ENCODE measurements around the gene CWH43. TPM values are rescaled to one million over a fixed set of nuclear protein-coding genes. Genes with fewer than 3 reads are reported as not detected.

The CWH43 gene
- polyA plus RNA-seq, 1 of the 3 experiments (the other 2 are of a cell fraction): not detected

GRCh38 chr4:49036528-49036927 is 50.5 kb downstream of the CWH43 start (continued):
- no peak for TF ChIP-seq TCF12 (IDR thresholded peaks at IDR 0.05)
- TF ChIP-seq CHD2 (IDR thresholded peaks at IDR 0.05; ENCODE audit: low read length, partially characterized antibody): no peak

GRCh38 chr4:49044270-49044669 is 58.2 kb downstream of the CWH43 start:
- Histone ChIP-seq H3K27ac (ENCODE audit: low read depth in 2 of 2, low read length in 1 of 2) (no peak overlapping the region), H3K4me2 (no peak overlapping the region), H4K20me1 (ENCODE audit: insufficient read depth) (no peaks in the 10 kb centered on the region), H3K36me3 (replicated peaks in 1 of 2; ENCODE audit: control insufficient read depth in 1 of 2, insufficient read depth in 2 of 2, low read length in 1 of 2) (no peaks in the 10 kb centered on the region), H2AFZ (ENCODE audit: low read depth) (no peak overlapping the region), H3K79me2 (ENCODE audit: insufficient read depth) (no peaks in the 10 kb centered on the region), H3K4me3 (ENCODE audit: low read depth in 2 of 2, low read length in 1 of 2) (no peak overlapping the region), H3K27me3 (ENCODE audit: insufficient read depth) (no peaks in the 10 kb centered on the region; the same call in 1 of the 2 replicates), H3K9ac (no peak overlapping the region), H3K9me3 (no peaks in the 10 kb centered on the region), H3K9me2 (no peaks in the 10 kb centered on the region), H3K4me1 (ENCODE audit: control insufficient read depth in 1 of 2, insufficient read depth in 2 of 2, low read depth in 1 of 2, low read length in 1 of 2) (no peaks in the 10 kb centered on the region), H3F3A (replicated peaks; ENCODE audit: insufficient read depth) (no peaks in the 10 kb centered on the region)
- CTCF ChIA-PET: no interaction called here
- TF ChIP-seq FOXM1 (IDR thresholded peaks at IDR 0.05; ENCODE audit: low read depth): no peak
- TF ChIP-seq CTCF (IDR thresholded peaks at IDR 0.05): no peak
- no peak for TF ChIP-seq ELF1 (IDR thresholded peaks at IDR 0.05)
- TF ChIP-seq NFIC (IDR thresholded peaks at IDR 0.05; ENCODE audit: borderline replicate concordance): no peak
- no peak for TF ChIP-seq CHD2 (IDR thresholded peaks at IDR 0.05; ENCODE audit: low read length, partially characterized antibody)
- TF ChIP-seq JUND (IDR thresholded peaks at IDR 0.05): no peak
- TF ChIP-seq REST (IDR thresholded peaks at IDR 0.05; ENCODE audit: low read depth, low read length): no peak
- no peak for TF ChIP-seq SIN3A (IDR thresholded peaks at IDR 0.05; ENCODE audit: borderline replicate concordance, low read depth, low read length)
- TF ChIP-seq RFX5 (IDR thresholded peaks at IDR 0.05; ENCODE audit: low read length): no peak
- no peak for TF ChIP-seq ZBTB33 (IDR thresholded peaks at IDR 0.05; ENCODE audit: borderline replicate concordance, low read depth)
- TF ChIP-seq USF2 (IDR thresholded peaks at IDR 0.05; ENCODE audit: borderline replicate concordance, low read depth, low read length): no peak
- TF ChIP-seq RAD21 (IDR thresholded peaks at IDR 0.05; ENCODE audit: low read length): no peak
- no peak for TF ChIP-seq YY1 (IDR thresholded peaks at IDR 0.05; ENCODE audit: low read depth)
- POLR2A ChIA-PET: no interaction called here
- WGBS (ENCODE audit: low lambda C conversion rate): 0% methylated on average over 3 of the region's 3 CpGs
- DNase-seq: no peak
